Nephron progenitor cell (in vitro differentiated cells): ENCODE results near the gene IPO8.
"Not testable (repeated sequence)": the region's sequence is repeated elsewhere in the genome, so short reads cannot be mapped to it uniquely, and the experiment has no call there.

ENCODE experiments used
- DNase-seq: peaks from one replicate; pipeline ENCODE4 v3.0.0; 2021
- H3K27ac Mint-ChIP-seq: 2 replicates; pipeline ENCODE4 v1.8.0; 2021; ENCODE audit warnings: mild to moderate bottlenecking, moderate library complexity, mixed read lengths
- H3K27me3 Mint-ChIP-seq: 2 replicates; pipeline ENCODE4 v1.8.0; 2021; ENCODE audit warnings: mild to moderate bottlenecking, low read depth, mixed read lengths; ENCODE audit not compliant: poor library complexity
- H3K36me3 Mint-ChIP-seq: 2 replicates; pipeline ENCODE4 v1.8.0; 2021; ENCODE audit warnings: low read depth, mixed read lengths
- H3K4me1 Mint-ChIP-seq: 2 replicates; pipeline ENCODE4 v1.8.0; 2021; ENCODE audit warnings: mixed read lengths
- H3K4me3 Mint-ChIP-seq: 2 replicates; pipeline ENCODE4 v1.8.0; 2021; ENCODE audit warnings: mild to moderate bottlenecking, moderate library complexity, mixed read lengths
- H3K9me3 Mint-ChIP-seq: 2 replicates; pipeline ENCODE4 v1.8.0; 2021; ENCODE audit warnings: mild to moderate bottlenecking, moderate library complexity, mixed read lengths
- CTCF ChIP-seq: fragments of 200-600 bp; sonication (generic); IDR thresholded peaks from 2 replicates; pipeline ENCODE4 v1.5.0; 2021; ENCODE audit warnings: antibody characterized with exemption

The IPO8 gene

GRCh38 chr12:30624009-30624408, 71.7 kb downstream of the IPO8 start:
- Mint-ChIP-seq H3K4me1 (peaks cover 7% of the 10 kb centered on the region), H3K9me3 (peaks cover 2% of the 10 kb centered on the region), H3K27ac (peak overlapping the region; percentile 73), H3K4me3 (no peak overlapping the region), H3K36me3 (peaks cover 16% of the 10 kb centered on the region), H3K27me3 (no peaks in the 10 kb centered on the region)
- no peak for DNase-seq
- no peak for TF ChIP-seq CTCF

GRCh38 chr12:30622509-30622908, 73.2 kb downstream of the IPO8 start:
- H3K4me3 Mint-ChIP-seq: no peak overlapping the region
- peaks cover 2% of the 10 kb centered on the region for H3K9me3 Mint-ChIP-seq
- H3K27me3 Mint-ChIP-seq: no peaks in the 10 kb centered on the region
- H3K4me1 Mint-ChIP-seq: peaks cover 7% of the 10 kb centered on the region
- no peak overlapping the region for H3K27ac Mint-ChIP-seq
- peaks cover 11% of the 10 kb centered on the region for H3K36me3 Mint-ChIP-seq
- TF ChIP-seq CTCF: no peak
- DNase-seq: no peak

- H3K36me3 Mint-ChIP-seq: peaks cover 11% of the 10 kb centered on the region
- not testable (repeated sequence) for H3K27ac Mint-ChIP-seq, H3K4me3 Mint-ChIP-seq, H3K27me3 Mint-ChIP-seq, H3K4me1 Mint-ChIP-seq, DNase-seq, H3K9me3 Mint-ChIP-seq
Measured at GRCh38 chr12:30621663-30622241, 73.9 kb downstream of the IPO8 start.

- H3K27me3 Mint-ChIP-seq: peaks cover 9% of the 10 kb centered on the region
- peaks cover 7% of the 10 kb centered on the region for H3K36me3 Mint-ChIP-seq
- no peak overlapping the region for H3K4me3 Mint-ChIP-seq
- H3K4me1 Mint-ChIP-seq: no peaks in the 10 kb centered on the region
- no peak for DNase-seq
- TF ChIP-seq CTCF: no peak
- H3K9me3 Mint-ChIP-seq: peaks cover 2% of the 10 kb centered on the region
- no peak overlapping the region for H3K27ac Mint-ChIP-seq
Measured at GRCh38 chr12:30617346-30618016, 78.2 kb downstream of the IPO8 start.

GRCh38 chr12:30614031-30614430, 81.6 kb downstream of the IPO8 start:
- no peaks in the 10 kb centered on the region for H3K9me3 Mint-ChIP-seq
- TF ChIP-seq CTCF: no peak
- no peaks in the 10 kb centered on the region for H3K4me1 Mint-ChIP-seq
- DNase-seq: no peak
- peak overlapping the region; percentile 68 for H3K27ac Mint-ChIP-seq
- peaks cover 13% of the 10 kb centered on the region for H3K27me3 Mint-ChIP-seq
- H3K4me3 Mint-ChIP-seq: no peak overlapping the region
- H3K36me3 Mint-ChIP-seq: no peaks in the 10 kb centered on the region

GRCh38 chr12:30613119-30613830, 82.4 kb downstream of the IPO8 start:
- Mint-ChIP-seq H3K4me1 (no peaks in the 10 kb centered on the region), H3K27me3 (peaks cover 13% of the 10 kb centered on the region)
- DNase-seq: no peak

More at GRCh38 chr12:30613119-30613830, 82.4 kb downstream of the IPO8 start:
- no peak overlapping the region for H3K4me3 Mint-ChIP-seq
- peaks cover 4% of the 10 kb centered on the region for H3K9me3 Mint-ChIP-seq
- TF ChIP-seq CTCF: no peak
- no peaks in the 10 kb centered on the region for H3K36me3 Mint-ChIP-seq
- no peak overlapping the region for H3K27ac Mint-ChIP-seq
